RCC 7860 (cell line): ENCODE results near the gene CD226.

Experiments
- DNase-seq: peaks from one replicate; pipeline ENCODE4 v3.0.0-alpha.2; 2015; ENCODE audit warnings: low spot score
- FAIRE-seq: peaks from 2 replicates; lab custom pipeline; 2012; peaks lifted over from hg19 to GRCh38; lab: Jason Lieb, UNC

CD226 gene

DNA sequence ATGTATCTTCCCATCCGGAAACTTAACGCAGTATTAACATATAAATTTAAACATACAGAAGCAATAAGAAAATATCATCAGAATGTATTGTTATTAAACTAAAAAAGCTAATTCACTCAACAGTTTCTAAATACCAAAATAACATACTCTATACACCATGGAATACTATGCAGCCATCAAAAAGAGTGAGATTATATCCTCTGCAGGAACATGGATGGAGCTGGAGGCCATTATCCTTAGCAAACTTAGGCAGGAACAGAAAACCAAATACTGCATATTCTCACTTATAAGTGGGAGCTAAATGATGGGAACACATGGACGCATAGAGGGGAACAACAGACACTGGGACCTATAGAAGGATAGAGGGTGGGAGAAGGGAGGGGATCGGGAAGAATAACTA lies 127.1 kb downstream of the CD226 start:
- no peak for FAIRE-seq
- no peak for DNase-seq

GRCh38 chr18:69819460-69819859 lies 128.2 kb downstream of the CD226 start:
- FAIRE-seq (no peak), DNase-seq (no peak)

DNA sequence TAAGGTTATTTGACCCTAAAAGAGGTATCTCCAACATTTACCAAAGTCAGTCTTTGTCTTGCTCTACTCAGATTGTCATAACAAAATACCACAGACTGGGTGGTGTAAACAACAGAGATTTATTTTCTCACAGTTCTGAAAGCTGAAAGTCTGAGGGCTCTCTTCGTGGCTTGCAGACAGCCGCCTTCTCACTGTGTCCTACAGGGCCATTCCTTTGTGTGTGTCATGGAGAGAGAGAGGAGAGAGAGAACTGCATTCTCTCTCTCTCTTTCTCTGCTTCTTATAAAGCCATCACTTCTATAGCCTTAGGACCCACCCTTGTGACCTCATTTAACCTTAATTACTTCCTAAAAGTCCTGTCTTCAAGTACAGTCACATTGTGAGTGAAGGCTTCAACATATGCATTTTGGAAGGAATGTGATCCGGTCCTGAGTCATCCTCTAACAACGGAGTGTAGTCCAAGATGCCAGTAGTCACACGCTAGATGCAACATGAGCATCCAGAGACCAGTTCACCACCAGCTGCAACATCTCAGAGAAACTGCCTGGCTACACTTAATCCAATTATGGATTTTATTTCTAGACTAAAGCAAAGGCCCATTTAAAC lies 130.2 kb downstream of the CD226 start:
- DNase-seq (no peak), FAIRE-seq (no peak)

DNA sequence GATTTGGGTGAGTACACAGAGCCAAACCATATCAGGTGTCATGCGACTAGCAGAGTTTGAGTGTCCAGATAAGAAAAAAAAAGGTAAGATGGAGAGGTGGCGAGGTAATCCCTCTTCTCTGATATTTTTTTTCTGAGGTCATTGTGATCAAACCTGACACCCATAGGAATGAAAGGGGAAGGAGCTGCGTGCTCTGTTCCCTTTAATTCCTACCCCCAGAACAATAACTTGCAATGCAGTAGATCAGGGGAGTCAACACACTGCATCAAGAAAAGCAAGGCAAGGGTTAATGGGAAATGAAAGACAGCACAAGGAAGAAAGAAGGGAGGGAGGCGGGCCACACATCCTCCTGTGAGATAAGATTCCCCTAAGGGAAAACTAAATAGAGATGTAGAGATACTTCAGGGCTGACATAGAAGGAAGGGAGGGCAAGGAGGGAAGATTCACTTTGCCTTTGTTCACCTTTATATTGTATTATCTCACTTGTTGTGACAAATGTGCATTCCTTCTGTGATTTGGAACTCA lies 132.8 kb downstream of the CD226 start:
- DNase-seq = no peak
- FAIRE-seq = no peak

DNA sequence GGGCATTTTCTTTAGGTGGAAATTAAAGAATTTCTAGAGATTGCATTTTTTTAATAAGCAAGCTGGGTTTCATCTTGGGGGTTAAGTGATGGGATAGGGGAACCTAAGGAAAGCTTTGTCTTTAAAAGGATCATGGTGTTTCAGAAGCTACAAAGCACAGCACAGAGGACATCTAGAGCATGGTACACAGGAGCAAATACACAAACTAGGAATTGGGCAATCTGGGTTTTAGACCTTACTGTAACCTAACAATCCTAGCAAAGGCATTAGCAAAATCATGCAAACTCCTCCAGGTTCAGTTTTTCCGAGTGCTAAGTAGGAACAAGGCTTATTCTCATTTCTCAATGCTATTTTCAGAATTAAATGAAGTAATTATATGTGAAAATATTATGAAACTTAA lies 134.1 kb downstream of the CD226 start:
- no peak for FAIRE-seq

GRCh38 chr18:69808399-69808798 lies 139.3 kb downstream of the CD226 start:
- DNase-seq = no peak
- no peak for FAIRE-seq

More for the DNA sequence above, 134.1 kb downstream of the CD226 start:
- DNase-seq = no peak

GRCh38 chr18:69804776-69805501 lies 142.7 kb downstream of the CD226 start:
- FAIRE-seq (no peak), DNase-seq (no peak)
